ENCODE measurements around the gene MEIS2.

Gene MEIS2

DNA sequence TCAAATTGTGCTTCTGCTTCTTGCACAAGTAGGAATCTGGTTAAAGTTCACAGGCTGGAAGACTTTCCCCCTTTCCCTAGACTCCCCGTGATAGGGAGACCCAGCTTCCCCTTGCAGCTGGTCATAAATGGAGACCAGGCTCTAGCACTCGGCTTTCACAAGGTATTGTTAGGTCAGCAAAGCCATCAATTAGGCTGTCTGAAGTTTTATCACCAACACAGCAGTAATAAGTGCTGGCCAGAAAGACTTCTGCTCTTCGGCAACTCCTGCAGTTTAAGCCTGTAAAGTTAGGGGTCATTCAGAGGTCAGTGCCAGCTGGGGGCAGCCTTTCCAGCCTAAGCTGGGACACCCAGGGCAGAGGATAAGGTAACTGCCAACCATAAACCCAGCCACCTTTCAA, 203.4 kb downstream of the MEIS2 start:
- DNase-seq, result peak; percentile 63

DNA sequence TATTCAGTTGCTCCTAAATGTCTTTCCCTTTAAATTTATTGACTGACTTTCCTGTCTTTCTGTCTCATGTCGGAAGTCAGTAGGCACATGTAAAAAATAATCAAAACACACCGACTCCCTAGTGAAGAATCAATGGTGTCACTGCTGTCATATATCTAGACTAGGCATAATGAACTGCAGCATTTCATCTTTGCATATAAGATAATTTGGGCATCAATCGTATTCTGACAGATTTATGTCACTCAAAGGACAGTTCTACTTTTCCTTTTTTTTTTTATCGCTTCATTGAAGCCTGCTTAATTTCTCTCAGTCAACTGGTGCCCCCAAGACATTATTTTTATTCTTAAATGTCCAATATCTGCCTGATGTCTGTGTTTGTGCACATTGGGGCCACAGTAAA, 206.3 kb downstream of the MEIS2 start:
- no peak for DNase-seq

DNA sequence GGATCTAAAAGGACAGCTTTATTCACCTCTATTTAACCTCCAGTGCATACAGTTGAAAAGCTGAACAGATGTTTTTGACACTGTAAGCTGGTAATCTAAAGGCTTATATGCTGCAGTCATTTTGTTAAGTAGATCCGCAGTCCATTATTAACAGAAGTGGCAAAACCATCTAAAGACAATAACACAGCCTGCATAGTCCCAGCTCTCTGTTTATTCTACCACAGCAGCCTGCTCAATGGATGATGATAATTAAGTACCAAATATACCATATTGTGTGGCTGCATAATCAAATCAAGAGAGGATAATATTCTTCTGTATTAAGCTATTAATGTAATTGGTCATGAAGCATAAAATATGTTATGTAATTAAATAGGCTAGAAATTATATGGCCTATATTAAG, 207.1 kb downstream of the MEIS2 start:
- DNase-seq, result no peak

DNA sequence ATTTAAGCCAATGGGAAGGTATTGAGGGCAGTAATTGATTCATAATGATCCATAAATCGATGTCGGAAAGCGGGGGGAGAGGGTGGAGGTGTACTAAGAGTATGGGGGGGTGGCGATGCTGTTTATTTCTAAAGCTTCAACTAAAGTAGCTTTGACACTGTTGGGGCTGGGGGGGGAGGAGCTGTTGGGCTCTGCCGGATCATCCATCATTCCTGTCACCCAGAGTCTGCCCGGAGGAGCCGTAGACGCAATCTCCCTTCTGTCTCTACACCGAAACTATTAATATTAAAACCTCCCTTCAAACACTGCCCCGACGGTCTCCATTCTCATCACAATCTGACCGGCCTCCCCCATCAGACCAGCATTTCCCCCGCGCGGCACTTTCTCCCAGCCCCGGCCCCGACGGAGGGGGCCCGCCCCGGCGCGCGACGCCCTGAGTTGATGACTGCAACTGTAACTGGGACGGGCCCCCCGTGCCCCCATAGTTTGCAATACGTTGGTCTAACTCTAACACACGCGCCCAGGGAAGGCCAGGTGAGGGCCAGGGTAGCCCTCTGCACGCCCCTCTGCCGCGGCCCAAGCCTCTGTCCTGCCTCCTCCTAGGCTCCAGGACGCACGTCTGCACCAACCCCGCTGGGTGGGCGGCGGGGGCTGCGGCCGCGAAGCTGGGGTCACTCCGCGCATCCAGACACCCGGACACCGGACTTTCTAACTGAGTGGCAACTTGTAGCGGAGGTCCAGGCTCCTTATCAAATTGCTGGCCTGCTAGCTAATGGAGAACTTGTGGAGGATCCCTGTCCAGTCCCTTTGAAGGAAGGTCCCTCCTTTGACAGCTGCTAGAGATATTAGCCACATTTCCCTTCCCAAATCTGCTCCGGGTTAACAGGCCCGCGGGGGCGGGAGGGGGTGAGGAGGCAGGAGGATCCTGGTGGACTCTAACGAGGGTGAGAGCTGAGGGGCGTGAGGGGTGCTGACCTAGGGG, 212.0 kb downstream of the MEIS2 start:
- DNase-seq, result peak; percentile 81

DNA sequence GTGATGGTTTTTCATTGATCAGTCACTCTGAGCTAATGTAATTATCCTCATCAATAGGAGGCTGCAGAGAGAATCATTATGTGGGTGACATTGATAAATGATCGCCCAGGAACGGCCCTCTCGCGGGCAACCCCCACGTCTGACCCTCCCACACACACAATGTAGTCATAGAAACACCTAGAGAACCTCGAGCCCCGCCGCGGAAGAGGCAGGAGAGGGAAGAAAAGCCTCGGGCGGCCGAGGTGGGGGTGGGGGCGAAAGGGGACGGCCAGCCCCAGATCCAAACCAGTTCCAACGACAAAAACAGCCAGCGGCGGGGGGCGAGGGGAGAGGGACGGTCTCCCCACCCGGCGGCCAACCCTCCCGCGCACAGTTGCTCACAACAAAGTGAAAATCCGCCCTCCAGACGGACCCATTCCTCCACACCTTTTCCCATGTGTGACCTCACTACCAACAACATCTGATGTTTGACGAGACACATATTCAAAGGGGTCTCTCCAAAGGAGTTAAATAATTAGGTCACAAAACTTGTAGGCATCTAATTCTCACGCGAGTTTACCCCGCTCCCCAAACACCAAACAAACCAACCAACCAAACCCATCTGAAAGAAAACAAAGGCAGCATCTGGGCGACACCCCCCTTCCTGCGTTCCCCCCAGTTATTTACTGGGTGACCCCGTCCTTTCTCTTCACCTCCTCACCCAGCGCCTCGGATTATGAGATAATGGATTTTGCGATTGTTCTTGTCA, 213.0 kb downstream of the MEIS2 start:
- DNase-seq, result peak; percentile 76

DNA sequence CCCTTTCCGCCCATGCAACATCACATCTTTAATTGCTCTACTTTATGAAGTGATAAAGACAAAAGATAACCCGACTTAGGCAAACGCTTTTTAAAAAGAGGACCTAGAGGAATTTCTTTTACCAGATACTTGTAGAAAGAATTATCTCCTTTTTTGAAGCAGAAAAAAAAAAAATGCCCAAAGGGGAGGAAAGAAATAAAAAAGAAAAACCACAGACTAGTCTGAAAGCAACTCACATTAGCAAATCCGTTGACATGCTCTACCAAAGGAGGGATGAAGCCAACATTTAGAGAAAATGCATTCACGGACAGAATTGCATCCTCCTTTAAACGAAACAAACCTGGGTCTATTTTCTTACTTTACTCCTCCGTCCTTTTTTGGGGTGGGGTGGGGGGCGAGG, 213.6 kb downstream of the MEIS2 start:
- DNase-seq, result no peak

DNA sequence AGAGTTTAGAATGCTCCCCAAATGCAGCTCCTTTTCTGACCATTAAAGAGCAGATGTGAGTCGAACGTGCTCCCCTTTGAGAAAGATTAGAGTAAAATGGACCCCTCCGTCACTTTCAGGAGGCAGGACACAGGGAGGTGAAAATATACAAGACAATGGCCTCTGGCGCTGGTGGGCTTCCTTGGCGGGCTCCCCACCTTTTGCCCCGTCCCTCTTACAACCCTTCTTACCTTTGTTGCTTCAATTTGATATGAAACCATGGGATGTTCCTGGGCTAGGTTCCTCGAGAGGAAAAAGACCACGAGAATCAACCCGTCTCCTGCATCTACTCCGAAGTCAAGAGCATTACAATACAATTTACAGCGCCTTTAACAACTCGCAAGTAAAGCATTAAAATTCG, 214.2 kb downstream of the MEIS2 start:
- DNase-seq, result no peak

DNA sequence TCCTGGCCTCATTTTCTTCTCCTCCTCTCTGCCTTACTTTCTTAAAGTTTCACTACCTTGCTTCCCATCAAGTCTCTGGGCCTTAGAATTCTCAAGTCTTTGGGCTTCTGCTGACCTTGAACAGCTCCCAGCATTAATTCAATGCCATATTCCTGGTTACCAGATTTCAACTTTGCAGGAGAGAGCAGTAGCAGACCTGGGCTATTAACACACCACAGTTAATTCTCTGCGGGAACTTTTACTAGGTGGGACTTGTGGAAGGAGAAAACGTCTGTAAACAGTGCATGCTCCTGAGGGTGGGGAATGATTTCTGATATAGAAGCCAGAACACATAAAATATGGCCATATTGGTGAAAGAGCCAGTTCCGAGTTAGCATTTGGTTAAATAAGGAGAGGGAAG, 214.6 kb downstream of the MEIS2 start:
- peak; percentile 61 for DNase-seq

DNA sequence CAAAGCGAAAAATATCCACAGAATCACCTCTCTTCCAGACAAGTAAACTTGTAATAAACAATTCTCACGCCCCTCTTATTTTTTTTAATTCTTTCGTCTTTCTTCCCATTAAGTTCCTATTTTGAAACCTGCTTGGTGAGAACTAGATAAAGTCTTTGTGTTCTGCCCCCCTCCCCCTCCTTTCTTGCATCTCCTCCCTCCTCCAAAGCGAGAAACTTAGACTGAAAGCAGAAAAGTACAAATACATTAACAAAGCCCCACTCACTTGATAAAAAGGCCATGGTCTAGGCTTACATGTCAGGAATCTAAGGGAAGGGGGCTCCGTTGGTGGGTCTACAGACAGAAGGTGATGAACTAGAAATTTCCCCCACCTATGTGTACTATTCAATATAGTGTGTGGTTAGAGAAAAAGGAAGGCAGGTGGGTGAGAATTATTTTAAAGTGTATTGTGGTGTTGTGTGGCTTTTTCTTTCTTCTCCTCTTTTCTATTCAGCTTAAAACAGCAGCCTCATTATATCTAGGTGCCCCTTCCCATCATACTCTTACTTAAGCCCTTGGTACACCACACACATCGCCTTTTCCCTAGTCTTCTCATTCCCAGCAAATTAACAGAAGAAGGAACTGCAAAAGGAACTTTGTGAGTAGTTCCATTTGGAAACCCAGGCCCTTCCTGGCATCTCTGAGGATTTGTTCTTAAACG, 215.3 kb downstream of the MEIS2 start:
- DNase-seq, result peak; percentile 65

DNA sequence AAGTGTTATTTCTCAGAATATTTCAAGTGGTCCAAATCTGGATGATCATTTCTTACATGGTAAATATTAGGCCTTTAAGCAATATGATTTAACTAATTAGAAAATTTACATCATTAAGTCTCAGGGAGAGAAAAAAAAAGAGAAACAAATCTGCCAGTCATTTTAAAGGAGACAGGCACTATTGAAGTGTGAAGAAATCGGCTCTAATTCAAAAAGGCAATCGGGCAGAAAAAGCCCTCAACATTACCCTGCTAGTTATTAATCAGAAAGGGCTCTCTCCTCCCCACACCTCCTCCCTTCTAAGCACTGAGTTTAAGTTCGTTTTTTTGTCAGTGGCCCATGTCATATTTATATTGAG, 215.9 kb downstream of the MEIS2 start:
- peak; percentile 58 for DNase-seq

DNA sequence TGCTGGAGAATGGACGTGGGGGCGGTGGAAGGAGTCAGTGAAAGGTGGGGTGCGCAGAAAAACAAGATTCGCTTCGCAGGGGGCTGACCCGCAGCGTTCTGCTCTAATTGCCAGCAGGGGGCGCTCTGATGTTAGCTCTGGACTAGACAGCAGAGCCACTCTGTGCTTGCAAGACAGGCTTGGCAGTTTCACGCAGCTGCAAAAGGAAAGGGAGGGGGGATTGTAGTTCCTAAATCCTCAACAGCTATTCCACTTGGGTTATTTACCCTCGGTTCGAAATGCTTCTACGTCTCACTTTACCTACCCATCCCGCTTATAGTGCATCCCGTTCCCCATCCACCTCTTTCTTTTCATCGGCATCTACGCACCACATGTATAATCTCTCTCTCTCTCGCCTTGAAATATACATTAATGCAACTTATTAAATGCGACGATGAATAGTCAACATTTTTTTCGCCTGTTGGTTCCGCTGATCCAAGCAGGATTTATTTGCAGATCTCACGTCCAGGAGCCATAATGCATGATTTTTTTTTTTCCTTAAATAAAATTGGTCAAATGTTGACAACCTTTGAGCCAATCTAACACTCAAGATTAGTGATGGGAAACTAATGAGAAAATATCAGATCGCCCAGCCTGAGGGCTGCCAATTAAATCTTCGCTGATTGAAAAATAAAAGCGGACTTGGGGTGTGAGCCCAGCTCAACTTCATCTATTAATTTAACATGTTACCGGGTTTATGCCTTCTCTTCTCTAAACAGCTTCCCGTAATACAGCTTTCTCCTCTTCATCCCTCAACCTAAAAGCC, 216.4 kb downstream of the MEIS2 start:
- DNase-seq, result peak; percentile 77

DNA sequence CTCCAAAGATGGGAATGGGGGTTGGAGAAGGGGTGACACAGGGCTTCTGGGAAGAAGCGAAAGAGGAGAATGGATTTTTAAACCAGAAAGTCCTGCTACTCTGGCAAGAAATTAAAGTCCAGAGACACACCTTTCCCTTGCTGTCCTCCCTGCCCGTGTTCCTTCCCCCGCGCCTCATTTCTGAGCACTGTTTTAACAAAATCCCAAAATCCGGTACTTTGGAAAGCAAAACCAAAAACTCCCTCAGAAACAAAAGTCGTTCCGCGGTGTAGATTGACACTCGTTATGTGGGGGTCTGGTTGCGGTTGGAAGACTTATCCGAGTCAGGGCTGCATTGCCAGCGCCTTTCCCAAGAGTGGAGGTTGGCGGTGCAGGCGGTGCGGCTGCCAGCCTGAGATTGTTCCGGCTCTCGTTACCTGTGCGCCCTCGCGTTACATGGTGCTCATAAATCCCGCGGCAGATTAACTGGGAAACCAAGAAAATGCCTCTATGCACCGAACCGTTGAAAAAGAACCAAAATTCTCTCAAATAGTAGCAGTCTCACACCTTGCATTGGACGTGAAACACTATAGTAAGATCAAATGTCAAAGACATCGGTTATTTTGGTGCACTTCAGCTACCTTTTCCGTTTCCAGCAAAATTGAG, 217.7 kb downstream of the MEIS2 start:
- peak; percentile 80 for DNase-seq

DNA sequence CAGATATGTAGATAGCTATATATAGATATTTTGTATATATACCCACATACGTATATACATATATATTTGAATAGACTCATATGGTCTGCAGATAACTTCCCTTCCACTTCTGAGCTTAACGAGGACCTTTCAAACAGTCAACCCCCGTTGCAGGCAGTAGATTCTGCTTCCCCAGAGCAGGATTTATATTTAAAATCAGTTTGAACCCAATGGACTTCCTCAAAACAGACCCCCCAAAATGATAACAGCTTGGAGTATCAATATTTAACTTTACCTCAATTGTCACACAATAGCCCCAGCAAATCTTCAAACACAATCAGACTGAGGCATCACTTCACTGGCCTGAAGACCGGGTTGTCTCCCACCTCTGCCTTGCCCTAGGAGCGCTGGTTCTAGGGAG, 218.3 kb downstream of the MEIS2 start:
- DNase-seq, result peak; percentile 45

DNA sequence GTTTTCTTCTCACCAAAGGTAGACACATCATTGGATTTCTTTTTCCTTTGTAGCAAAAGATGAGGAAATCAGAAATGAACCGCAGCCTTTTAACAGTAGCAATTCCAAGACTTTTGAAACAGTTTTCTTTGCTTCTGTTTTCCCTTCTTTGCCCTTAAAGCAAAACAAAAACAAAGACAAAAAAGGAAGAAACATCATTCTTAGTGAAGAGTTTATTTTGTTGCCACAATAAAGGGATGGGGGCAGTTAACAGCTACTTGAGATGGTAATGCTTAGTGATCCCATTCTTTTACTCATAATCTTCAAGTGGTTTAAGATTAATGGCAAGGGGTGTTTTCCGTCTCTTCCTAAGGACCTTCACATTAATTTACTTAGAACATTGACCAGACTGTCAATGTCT, 218.8 kb downstream of the MEIS2 start:
- no peak for DNase-seq

DNA sequence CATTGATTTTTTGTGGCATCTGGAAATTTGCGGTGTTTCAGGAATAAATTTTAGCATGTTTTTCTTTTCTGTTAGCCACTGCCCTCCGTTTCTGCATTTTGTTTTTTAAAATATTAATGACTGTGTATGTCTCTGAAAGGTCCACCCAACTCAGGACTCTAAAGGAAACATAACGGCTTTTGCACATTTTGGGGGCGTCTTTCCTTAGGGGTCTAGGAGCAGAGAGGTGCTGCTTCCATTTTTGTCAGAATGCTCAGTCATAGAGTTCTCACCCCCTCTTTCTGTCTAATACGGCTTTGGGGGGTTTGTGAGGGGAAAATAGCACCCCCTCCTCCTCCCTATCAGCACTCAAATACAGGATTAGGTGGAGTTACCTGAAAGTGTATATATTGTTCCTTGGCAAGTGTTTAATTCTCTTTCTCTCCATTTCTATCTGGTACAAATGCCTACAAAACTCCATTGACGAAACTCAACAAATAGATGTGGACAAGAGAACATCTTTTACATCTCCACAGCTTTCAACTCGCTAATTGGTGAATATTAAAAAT, 219.4 kb downstream of the MEIS2 start:
- DNase-seq, result peak; percentile 53

DNA sequence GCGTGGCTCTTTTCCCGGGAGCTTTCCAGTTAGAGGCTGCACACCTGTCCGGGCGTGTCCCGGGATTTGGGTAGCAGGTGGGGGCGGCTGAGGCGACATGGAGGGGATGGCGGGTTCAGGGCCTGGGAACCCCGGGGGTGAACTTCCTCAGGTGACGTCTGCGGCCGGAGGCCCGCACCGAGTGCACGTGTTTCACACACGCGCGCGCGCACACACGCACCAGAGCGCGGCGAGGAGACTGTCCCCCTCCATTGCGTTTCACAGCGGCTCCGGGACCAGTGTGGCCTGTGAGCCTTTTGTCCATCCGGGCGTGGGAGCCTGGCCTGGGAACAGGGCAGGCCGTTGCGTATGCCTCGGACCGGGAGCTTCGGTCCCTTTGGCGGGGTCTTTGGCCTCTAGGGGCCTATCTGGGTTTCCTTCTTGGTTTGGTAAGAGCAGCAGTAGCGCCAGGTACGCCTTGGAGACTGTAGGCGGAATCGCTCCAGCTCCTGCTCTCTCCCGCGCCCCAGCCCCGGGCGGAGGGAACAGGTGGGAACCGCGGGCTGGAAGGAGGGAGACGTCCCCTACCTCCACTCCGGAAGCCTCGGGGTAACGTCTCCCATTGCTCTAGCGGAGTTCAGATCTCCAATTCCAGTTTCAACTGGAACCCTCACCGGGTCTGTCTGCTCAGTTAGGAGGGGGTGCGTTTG, 220.0 kb downstream of the MEIS2 start:
- DNase-seq, result peak; percentile 79

DNA sequence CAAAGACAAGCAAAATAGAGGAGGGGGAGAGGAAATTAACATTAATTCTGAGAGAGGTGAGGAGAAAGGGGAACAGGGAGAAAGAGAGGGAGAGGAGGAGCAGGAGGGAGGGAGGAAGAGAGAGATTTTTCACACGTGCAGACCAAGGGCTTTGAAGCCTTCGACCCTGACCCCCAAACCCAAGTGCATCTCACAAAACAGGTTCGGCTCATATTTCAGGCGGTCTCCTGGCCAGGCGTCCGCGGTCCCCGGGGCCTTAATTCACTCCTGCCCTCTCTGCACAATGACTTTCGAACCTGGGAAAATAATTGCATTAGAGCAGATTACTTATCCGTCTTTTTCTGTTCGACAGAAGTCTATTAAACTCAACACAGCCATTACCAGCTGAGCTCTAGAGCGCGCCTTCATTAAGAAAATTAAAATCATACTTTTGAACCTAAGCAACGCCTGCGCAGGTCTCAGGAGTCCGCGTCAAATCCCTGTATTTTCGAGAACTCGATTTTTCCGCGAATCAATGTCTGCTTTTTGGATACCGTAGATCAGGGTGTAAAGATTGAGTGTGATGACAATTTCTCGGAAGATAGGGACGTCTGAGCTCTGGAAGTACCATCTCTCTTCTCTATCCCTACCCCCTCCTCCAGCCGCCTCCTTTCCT, 220.7 kb downstream of the MEIS2 start:
- peak; percentile 71 for DNase-seq

DNA sequence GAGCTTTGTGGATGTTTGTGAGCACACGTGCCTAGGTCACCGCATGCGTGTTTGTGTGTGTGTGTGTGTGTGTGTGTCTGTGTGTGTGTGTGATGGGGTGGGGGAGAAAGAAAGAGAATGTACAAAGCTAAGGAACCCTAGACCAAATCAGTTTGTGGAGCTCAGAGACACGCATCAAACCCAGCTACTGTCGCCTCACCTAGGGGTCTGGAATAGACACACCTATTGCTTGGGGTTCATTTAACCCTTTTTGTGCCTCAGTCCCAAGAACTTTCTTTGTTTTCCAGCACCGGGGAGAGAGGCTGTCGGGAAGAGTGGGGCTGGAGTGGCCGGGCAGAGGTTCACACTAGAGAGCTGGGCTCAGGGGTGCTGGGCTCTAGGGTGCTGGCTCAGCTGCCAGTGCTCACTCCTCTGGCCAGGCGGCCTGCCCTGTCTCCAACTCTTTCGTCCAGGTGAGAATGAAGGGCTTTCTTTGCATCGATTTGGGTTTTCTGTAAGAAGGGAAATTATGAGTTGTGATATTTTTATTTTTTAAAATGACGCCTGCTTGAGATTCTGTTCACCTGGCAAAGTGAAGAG, 221.6 kb downstream of the MEIS2 start:
- DNase-seq, result peak; percentile 57

DNA sequence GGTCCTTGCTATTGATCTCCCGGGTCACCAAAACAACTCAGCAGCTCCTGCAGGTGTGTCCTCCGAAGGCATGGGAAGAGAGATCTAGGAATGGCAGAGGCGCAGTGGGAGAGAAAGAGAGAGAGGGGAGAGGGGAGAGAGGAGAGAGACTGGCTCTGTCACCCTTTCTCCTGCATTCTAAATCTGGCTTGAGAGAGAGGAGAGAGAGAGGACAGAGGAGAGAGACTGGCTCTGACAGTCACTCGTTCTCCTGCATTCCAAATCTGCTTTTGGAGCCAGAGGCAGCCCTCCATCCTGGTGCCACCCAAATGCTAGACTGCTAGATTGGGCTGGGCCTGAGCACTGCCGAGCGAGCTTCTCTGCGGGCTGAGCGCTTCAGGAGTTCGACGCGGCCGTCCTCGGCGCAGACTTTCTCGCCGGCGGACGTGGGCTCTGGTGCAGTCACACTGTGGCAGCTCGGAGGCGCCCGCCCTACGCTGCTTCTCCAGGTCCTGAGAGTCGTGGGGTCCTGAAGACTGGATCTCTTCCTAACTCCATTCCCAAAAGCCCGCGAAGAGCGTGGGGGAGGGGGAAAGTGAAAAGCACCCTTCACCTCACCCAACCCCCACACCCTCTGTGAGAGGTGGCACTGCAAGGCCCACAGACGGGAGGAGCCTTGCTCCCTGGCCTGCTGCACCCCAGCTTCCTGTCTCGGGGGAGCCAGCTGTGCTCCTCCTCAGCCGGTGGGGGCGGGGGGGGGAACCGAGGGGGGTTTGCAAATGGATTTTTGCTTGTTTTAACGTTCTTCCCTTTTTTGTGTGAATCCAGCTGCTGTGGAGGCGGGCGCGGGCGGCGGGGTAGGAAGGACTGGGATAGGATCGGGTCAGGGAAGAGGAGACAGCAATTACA, 222.3 kb downstream of the MEIS2 start:
- DNase-seq, result peak; percentile 78
